ENCODE measurements around the gene RPL18A. TPM values are rescaled to one million over a fixed set of nuclear protein-coding genes. Genes with fewer than 3 reads are reported as not detected.

The RPL18A gene
- total and polyA plus RNA-seq, 10 of the 15 experiments (the other 5 are each of a cell fraction or from before 2014, with no cell fraction given) = 1,181 to 3,774 (median 2,300) TPM

- ATAC-seq (no peak), DNase-seq (ENCODE audit: low read depth, low spot score) (no peak), FAIRE-seq (no peak)
- Histone ChIP-seq H4K20me1 (ENCODE audit: control insufficient read depth, insufficient read depth) (peaks cover 17% of the 10 kb centered on the region), H3K79me2 (ENCODE audit: control insufficient read depth, insufficient read depth, low read length) (peaks cover 30% of the 10 kb centered on the region), H2AFZ (ENCODE audit: control insufficient read depth, low read depth, low read length) (no peak overlapping the region), H3K27me3 (replicated peaks in 1 of 2; ENCODE audit: control insufficient read depth in 2 of 2, insufficient read depth in 2 of 2, low read length in 1 of 2) (no peaks in the 10 kb centered on the region), H3K4me3 (peak overlapping the region; percentile 92), H3K9ac (ENCODE audit: control insufficient read depth, insufficient read depth, low read length) (peak overlapping the region; percentile 81), H3K36me3 (ENCODE audit: control insufficient read depth in 2 of 2, insufficient read depth in 2 of 2, low read length in 1 of 2) (peaks cover 23 to 30% of the 10 kb centered on the region in 2 experiments), H3K9me3 (replicated peaks; ENCODE audit: control insufficient read depth, insufficient read depth, low read length) (no peaks in the 10 kb centered on the region), H3K4me2 (ENCODE audit: control insufficient read depth, insufficient read depth) (peak overlapping the region; percentile 71), H3K27ac (ENCODE audit: control insufficient read depth, insufficient read depth) (peak overlapping the region; percentile 90), H3K4me1 (ENCODE audit: control insufficient read depth, insufficient read depth, low read length) (peaks cover 12% of the 10 kb centered on the region)
- ChIA-PET CTCF (interaction anchor here (1.4 to 4.8 kb wide), 4 partner anchors 10 to 137 kb away, joined by 3 to 251 read pairs (median 23); partner anchors contain the start of gene CCDC124), POLR2A (interaction anchor here (2.0 to 2.1 kb wide), 2 partner anchors 11 to 72 kb away, joined by 23 to 65 read pairs; partner anchors contain the start of gene CCDC124), SMC1A (ENCODE audit: uncharacterized antibody, unreplicated experiment) (interaction anchor here (1.2 to 4.5 kb wide), 6 partner anchors 10 to 136 kb away, joined by 3 to 137 read pairs (median 8); partner anchors contain the start of gene CCDC124), RAD21 (ENCODE audit: unreplicated experiment) (interaction anchor here (2.2 to 4.2 kb wide), 2 partner anchors 10 to 72 kb away, joined by 8 to 228 read pairs; partner anchors contain the start of gene CCDC124)
- TSS peak; percentile 75 for BruUV-seq (replicated peaks)
- no peak for TF ChIP-seq BCLAF1 (IDR thresholded peaks at IDR 0.05)
- TF ChIP-seq NKRF (conservative IDR thresholded peaks at IDR 0.05) = 0 out of 2 replicates have a peak, but pooled peaks have one; percentile 17
- peak; percentile 38; the same call in 1 of the 2 replicates for TF ChIP-seq SMAD5 (IDR thresholded peaks at IDR 0.05; ENCODE audit: low read depth)
- in situ Hi-C loops (cut with MboI) (no loop called here), intact Hi-C loops (cut with micrococcal nuclease; ENCODE audit: unreplicated experiment) (loop anchor here (2.0 kb wide), 1 partner anchor 136 kb away; no protein-coding TSS in a partner anchor)
- 2% methylated on average over 22 of the region's 22 CpGs for WGBS (ENCODE audit: insufficient coverage, insufficient replicate concordance, low lambda C conversion rate, missing lambda C conversion rate)
Measured at GRCh38 chr19:17860331-17860992, 752 bp downstream of the RPL18A start.
